Measurements from ENCODE around the gene GLI1.

GRCh38 chr12:57477710-57478681, 18.4 kb downstream of the GLI1 start:
- TF ChIP-seq CTCF (IDR thresholded peaks at IDR 0.05; ENCODE audit: low read length) (no peak), EZH2 (IDR thresholded peaks at IDR 0.05; ENCODE audit: borderline replicate concordance, low read length) (no peak)
